IMR-90 (cell line): ENCODE results near the gene NTF3. TPM values are rescaled to one million over a fixed set of nuclear protein-coding genes. Genes with fewer than 3 reads are reported as not detected.

Experiments used
- ATAC-seq: fragments of 200-7000 bp; cut with Tn5 transposase; 2 replicates; pipeline ENCODE4 v1.9.1; 2020; ENCODE audit warnings: low read depth, mild to moderate bottlenecking, moderate library complexity
- BruUV-seq: library from RNA; stranded (reverse); fragments of 400-500 nt; replicated peaks from 2 replicates; lab custom pipeline; 2021; lab: Mats Ljungman, UMichigan
- CTCF ChIA-PET: fragments of 300-600 bp; formaldehyde crosslinking; extraction: SDS; loops from one replicate; lab custom pipeline; 2021; ENCODE audit warnings: antibody characterized with exemption; lab: Yijun Ruan, JAX
- POLR2A ChIA-PET: fragments of 300-600 bp; sonication (Branson Sonifier 250); formaldehyde crosslinking; loops from one replicate; lab custom pipeline; 2022; ENCODE audit warnings: antibody characterized with exemption; ENCODE audit not compliant: unreplicated experiment; lab: Charles Lee
- DNase-seq: peaks from one replicate; pipeline ENCODE4 v3.0.0; 2013
- H2AFZ ChIP-seq: replicated peaks from 2 replicates; pipeline ENCODE3; 2013; ENCODE audit warnings: low read length, mild to moderate bottlenecking; ENCODE audit not compliant: poor library complexity
- H2AK5ac ChIP-seq: 2 replicates; pipeline ENCODE4 v1.6.1; 2013; ENCODE audit warnings: low read depth, low read length, inconsistent platforms
- H2AK9ac ChIP-seq: replicated peaks from 2 replicates; pipeline ENCODE3; 2013; ENCODE audit warnings: mild to moderate bottlenecking, low read depth, low read length, moderate library complexity; ENCODE audit not compliant: poor library complexity
- H2BK120ac ChIP-seq: 2 replicates; pipeline ENCODE4 v1.6.1; 2013; ENCODE audit warnings: low read depth, low read length, inconsistent platforms
- H2BK15ac ChIP-seq: 3 replicates; pipeline ENCODE4 v1.6.1; 2013; ENCODE audit warnings: low read depth, low read length, inconsistent platforms
- H2BK20ac ChIP-seq: 2 replicates; pipeline ENCODE4 v1.6.1; 2013; ENCODE audit warnings: low read depth, mild to moderate bottlenecking, inconsistent platforms, low read length, moderate library complexity
- H2BK5ac ChIP-seq: 2 replicates; pipeline ENCODE4 v1.6.1; 2013; ENCODE audit warnings: mild to moderate bottlenecking, low read depth, low read length, inconsistent platforms; ENCODE audit not compliant: poor library complexity, severe bottlenecking
- H3K14ac ChIP-seq: replicated peaks from 2 replicates; pipeline ENCODE4 v1.6.1; 2013; ENCODE audit warnings: low read depth, low read length, inconsistent platforms
- H3K18ac ChIP-seq: 2 replicates; pipeline ENCODE4 v1.6.1; 2013; ENCODE audit warnings: low read depth, low read length, control low read depth
- H3K23ac ChIP-seq: 2 replicates; pipeline ENCODE4 v1.6.1; 2013; ENCODE audit warnings: low read depth, low read length, inconsistent platforms
- H3K27ac ChIP-seq: 2 replicates; pipeline ENCODE4 v1.5.1; 2013; ENCODE audit warnings: mild to moderate bottlenecking, control low read depth, low read length; ENCODE audit not compliant: insufficient read depth
- H3K27me3 ChIP-seq: 2 replicates; pipeline ENCODE4 v1.6.1; 2013; ENCODE audit warnings: low read length; ENCODE audit not compliant: control insufficient read depth, insufficient read depth
- H3K36me3 ChIP-seq: 2 replicates; pipeline ENCODE4 v1.6.1; 2013; ENCODE audit warnings: low read length, mixed read lengths; ENCODE audit not compliant: control insufficient read depth, insufficient read depth
- H3K4ac ChIP-seq: 2 replicates; pipeline ENCODE4 v1.6.1; 2013; ENCODE audit warnings: low read depth, low read length, inconsistent platforms
- H3K4me1 ChIP-seq: 2 replicates; pipeline ENCODE4 v1.6.1; 2013; ENCODE audit warnings: low read length, mixed read lengths; ENCODE audit not compliant: control insufficient read depth, insufficient read depth
- H3K4me2 ChIP-seq: 2 replicates; pipeline ENCODE4 v1.6.1; 2013; ENCODE audit warnings: low read depth, mild to moderate bottlenecking, control low read depth, low read length, moderate library complexity
- H3K4me3 ChIP-seq: 2 replicates; pipeline ENCODE4 v1.5.1; 2013; ENCODE audit warnings: low read depth, mild to moderate bottlenecking, control low read depth, low read length, moderate library complexity; ENCODE audit not compliant: insufficient read depth
- H3K56ac ChIP-seq: 2 replicates; pipeline ENCODE4 v1.6.1; 2013; ENCODE audit warnings: low read length, inconsistent platforms; ENCODE audit not compliant: insufficient read depth; ENCODE audit errors: extremely low read depth
- H3K79me1 ChIP-seq, 2 experiments: 2 replicates each; pipeline ENCODE4 v1.6.1; 2013; ENCODE audit warnings: low read length in 2 of 2, inconsistent platforms in 1 of 2, low read depth in 1 of 2
- H3K9ac ChIP-seq: 2 replicates; pipeline ENCODE4 v1.6.1; 2013; ENCODE audit warnings: low read depth, low read length, control low read depth
- H3K9me1 ChIP-seq: 2 replicates; pipeline ENCODE4 v1.6.1; 2013; ENCODE audit warnings: low read length, inconsistent platforms; ENCODE audit not compliant: insufficient read depth
- H3K9me3 ChIP-seq: 2 replicates; pipeline ENCODE4 v1.6.1; 2013; ENCODE audit warnings: low read length; ENCODE audit not compliant: control insufficient read depth, insufficient read depth
- H4K20me1 ChIP-seq: 2 replicates; pipeline ENCODE4 v1.6.1; 2013; ENCODE audit warnings: low read length, inconsistent platforms; ENCODE audit not compliant: insufficient read depth
- H4K5ac ChIP-seq: 2 replicates; pipeline ENCODE4 v1.6.1; 2013; ENCODE audit warnings: mild to moderate bottlenecking, low read depth, low read length, control low read depth
- H4K8ac ChIP-seq, 2 experiments: 2 replicates each; pipeline ENCODE4 v1.6.1; 2013; ENCODE audit warnings: low read depth in 2 of 2, low read length in 2 of 2, control low read depth in 1 of 2, inconsistent platforms in 1 of 2
- H4K91ac ChIP-seq: 2 replicates; pipeline ENCODE4 v1.6.1; 2013; ENCODE audit warnings: low read depth, low read length, inconsistent platforms; ENCODE audit not compliant: insufficient read depth
- CEBPB ChIP-seq: IDR thresholded peaks from 2 replicates; pipeline ENCODE4 v1.6.1; 2012; ENCODE audit warnings: low read depth, low read length, improper control_type of control experiment
- MXI1 ChIP-seq: IDR thresholded peaks from 2 replicates; pipeline ENCODE4 v1.6.1; 2012; ENCODE audit warnings: low read depth, mild to moderate bottlenecking, low read length, moderate library complexity, borderline replicate concordance
- WGBS, 2 experiments: methylation state at CpG; one replicate each; pipeline versions ENCODE4 v1.1.5 to v1.1.7; 2013; ENCODE audit warnings: missing lambda C conversion rate in 2 of 2; ENCODE audit not compliant: insufficient read length in 1 of 2; ENCODE audit errors: extremely low coverage in 2 of 2; 5-methylcytosine and 5-hydroxymethylcytosine counted together
- dilution Hi-C: fragments of 300-500 bp; cut with HindIII; formaldehyde crosslinking; loops from one replicate; pipeline ENCODE4 v1.14.3; 2018; ENCODE audit warnings: low sequenced_read_pairs; ENCODE audit not compliant: unreplicated experiment
- in situ Hi-C: fragments of 300-500 bp; cut with MboI; formaldehyde crosslinking; loops from 3 replicates; pipeline ENCODE4 v1.14.3; 2019; ENCODE audit warnings: low sequenced_read_pairs, inconsistent platforms, mixed read lengths
- intact Hi-C: fragments of 100-400 bp; cut with micrococcal nuclease; formaldehyde crosslinking; loops from 2 replicates; pipeline ENCODE4 v1.10.0; 2022
- polyA plus RNA-seq, 3 experiments: library from polyadenylated mRNA; depleted of rRNA; stranded (reverse); fragments of >200 nt; gene quantifications; 2 replicates each; pipeline ENCODE4 v1.2.3, GENCODE V29; 2012; ENCODE audit warnings: low replicate concordance in 1 of 3
- total RNA-seq: library from RNA; depleted of rRNA; stranded (reverse); fragments of >200 nt; gene quantifications from 2 replicates; pipeline ENCODE4 v1.2.3, GENCODE V29; 2012

NTF3 gene
- total and polyA plus RNA-seq, 2 of the 4 experiments (the other 2 are of a cell fraction), result 12.2 to 32.4 TPM

DNA sequence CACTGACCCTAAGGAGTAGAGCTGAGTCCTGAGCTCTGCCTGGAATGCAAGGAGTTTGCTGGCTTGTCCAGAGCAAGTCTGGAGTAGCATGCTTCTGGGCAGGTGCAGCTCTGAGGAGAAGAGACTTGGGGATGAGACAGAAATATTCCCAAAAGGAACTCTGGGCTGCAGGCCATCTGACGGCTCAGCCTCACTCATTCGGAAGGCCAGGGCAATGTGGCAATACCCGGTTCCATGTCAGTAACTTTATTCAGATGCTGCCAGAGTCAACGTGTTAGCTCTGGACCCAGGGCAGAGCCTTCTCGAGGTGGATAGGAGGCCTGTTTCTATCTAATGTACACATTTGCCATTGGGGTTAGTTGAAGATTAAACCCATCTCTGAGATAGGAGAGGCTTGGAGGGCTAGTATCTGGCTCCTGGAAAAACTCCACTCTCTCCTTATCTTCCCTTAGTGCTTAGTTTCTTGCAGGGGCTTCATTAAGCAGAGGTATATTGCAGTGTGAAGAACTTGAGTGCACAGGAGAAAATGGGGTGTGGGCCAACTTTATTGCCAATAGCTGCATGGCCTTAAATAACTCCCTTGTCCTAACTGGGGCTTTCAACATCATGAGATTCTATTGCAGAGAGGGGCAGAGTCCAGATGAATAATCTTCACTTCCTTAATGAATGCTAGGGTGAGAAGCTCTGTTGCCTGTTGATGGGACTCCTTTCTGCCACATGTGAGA, 65.6 kb downstream of the NTF3 start:
- ATAC-seq (no peak), DNase-seq (peak; percentile 26)
- CTCF ChIA-PET, result no interaction called here
- WGBS, 2 experiments, result 75% methylated on average over 2 of the region's 5 CpGs; no CpG with 5 or more reads in 1 of the 2 experiments
- no peak overlapping the region for H3K9ac ChIP-seq
- peak overlapping the region; percentile 87 for H2BK120ac ChIP-seq
- TF ChIP-seq MXI1, result no peak
- peak; percentile 51; the same call in 1 of the 2 replicates for TF ChIP-seq CEBPB
- H4K20me1 ChIP-seq, result peaks cover 15% of the 10 kb centered on the region; the same call in 1 of the 2 replicates
- intact Hi-C loops (no loop called here), dilution Hi-C loops (no loop called here), in situ Hi-C loops (no loop called here)
- H3K4ac ChIP-seq, result peak overlapping the region; percentile 89
- H2BK15ac ChIP-seq, result peak overlapping the region; percentile 15; the same call in 1 of the 3 replicates
- peak overlapping the region; percentile 66; the same call in 1 of the 2 replicates for H3K18ac ChIP-seq
- H3K23ac ChIP-seq, result peak overlapping the region; percentile 29; the same call in 1 of the 2 replicates
- no peak overlapping the region for H3K4me2 ChIP-seq
- peaks cover 52% of the 10 kb centered on the region for H3K9me1 ChIP-seq
- H2BK20ac ChIP-seq, result peak overlapping the region; percentile 83
- peak overlapping the region; percentile 40 for H3K14ac ChIP-seq
- no peak overlapping the region for H2AFZ ChIP-seq
- H2AK9ac ChIP-seq, result no peak overlapping the region
- no TSS peak for BruUV-seq
- no peak overlapping the region; the same call in 1 of the 2 replicates for H4K91ac ChIP-seq
- H3K9me3 ChIP-seq, result no peaks in the 10 kb centered on the region
- peak overlapping the region; percentile 46; the same call in 1 of the 2 replicates for H4K5ac ChIP-seq
- peaks cover 36 to 86% of the 10 kb centered on the region in 2 experiments for H3K79me1 ChIP-seq
- no peaks in the 10 kb centered on the region for H3K27me3 ChIP-seq
- H3K36me3 ChIP-seq, result peaks cover 16% of the 10 kb centered on the region
- POLR2A ChIA-PET, result interaction anchor here (1.1 kb wide), 1 partner anchor 16 kb away, joined by 3 read pairs; no protein-coding TSS in a partner anchor
- H2BK5ac ChIP-seq, result peak overlapping the region; percentile 89
- peak overlapping the region; percentile 91; the same call in 1 of the 2 replicates for H2AK5ac ChIP-seq
- peak overlapping the region in 1 of 2 experiments; percentile 74; a peak in 2 of 4 replicates for H4K8ac ChIP-seq
- H3K56ac ChIP-seq, result no peak overlapping the region
- peaks cover 42% of the 10 kb centered on the region for H3K4me1 ChIP-seq
- no peak overlapping the region for H3K27ac ChIP-seq
- H3K4me3 ChIP-seq, result no peak overlapping the region
